Lower lobe of right lung (tissue), 2 donors: ENCODE measurements around the gene ROBO2. TPM values are rescaled to one million over a fixed set of nuclear protein-coding genes. Genes with fewer than 3 reads are reported as not detected.

ENCODE experiments used
- ATAC-seq, 2 donors: fragments of 200-7000 bp; cut with Tn5 transposase; one replicate each; pipeline ENCODE4 v1.9.1; 2020 to 2022; ENCODE audit warnings: mild to moderate bottlenecking in 2 of 2, moderate library complexity in 2 of 2
- DNase-seq: peaks from one replicate; pipeline ENCODE4 v3.0.0-alpha.2; 2020
- H3K27ac ChIP-seq: fragments of 200-600 bp; one replicate; pipeline ENCODE4 v1.8.0; 2022
- H3K27me3 ChIP-seq: fragments of 200-600 bp; one replicate; pipeline ENCODE4 v1.8.0; 2022; ENCODE audit warnings: low read depth
- H3K36me3 ChIP-seq: fragments of 200-600 bp; one replicate; pipeline ENCODE4 v1.8.0; 2022; ENCODE audit warnings: mild to moderate bottlenecking
- H3K4me1 ChIP-seq: fragments of 200-600 bp; one replicate; pipeline ENCODE4 v1.8.0; 2022
- H3K4me3 ChIP-seq: fragments of 200-600 bp; one replicate; pipeline ENCODE4 v1.8.0; 2022; ENCODE audit warnings: mild to moderate bottlenecking
- H3K9me3 ChIP-seq: fragments of 200-600 bp; one replicate; pipeline ENCODE4 v1.8.0; 2022
- CTCF ChIP-seq: fragments of 200-600 bp; IDR thresholded peaks from one replicate; pipeline ENCODE4 v1.8.0; 2022; ENCODE audit warnings: antibody characterized with exemption, mild to moderate bottlenecking
- intact Hi-C: fragments of 100-400 bp; cut with DNase I; formaldehyde crosslinking; loops from one replicate; pipeline ENCODE4 v1.11.0; 2022
- total RNA-seq: library from RNA; stranded (reverse); fragmentation: NEBNext Ultra II Directional; extraction: Animal tissue kit (Norgen Biotek cat#: 25700); gene quantifications from one replicate; pipeline ENCODE4 v1.2.1, GENCODE V29; 2021
- donor health status: DM: no; HTN: yes; CAD: no; lungs with severe emphysema.

ROBO2 gene
- total RNA-seq, 1 donor from 2014 or later = 11.8 TPM

GRCh38 chr3:77563012-77563411, 523.1 kb downstream of the ROBO2 start:
- DNase-seq (no peak), ATAC-seq (no peak)
- Histone ChIP-seq H3K4me1 (no peaks in the 10 kb centered on the region), H3K36me3 (no peaks in the 10 kb centered on the region), H3K27ac (no peak overlapping the region), H3K27me3 (no peaks in the 10 kb centered on the region), H3K9me3 (no peaks in the 10 kb centered on the region), H3K4me3 (no peak overlapping the region)
- intact Hi-C loops = no loop called here
- no peak for TF ChIP-seq CTCF

GRCh38 chr3:77566055-77566454, 526.2 kb downstream of the ROBO2 start:
- no peak for TF ChIP-seq CTCF
- H3K36me3 ChIP-seq = no peaks in the 10 kb centered on the region
- no peaks in the 10 kb centered on the region for H3K27me3 ChIP-seq

GRCh38 chr3:77571971-77572715, 532.2 kb downstream of the ROBO2 start:
- no peak overlapping the region for H3K27ac ChIP-seq
- TF ChIP-seq CTCF = no peak
- no peaks in the 10 kb centered on the region for H3K36me3 ChIP-seq
- DNase-seq (no peak), ATAC-seq (no peak)
- H3K4me1 ChIP-seq = no peaks in the 10 kb centered on the region
- no peaks in the 10 kb centered on the region for H3K27me3 ChIP-seq
- no peaks in the 10 kb centered on the region for H3K9me3 ChIP-seq
- intact Hi-C loops = no loop called here
- no peak overlapping the region for H3K4me3 ChIP-seq

More at GRCh38 chr3:77566055-77566454, 526.2 kb downstream of the ROBO2 start:
- H3K9me3 ChIP-seq = no peaks in the 10 kb centered on the region
- DNase-seq = no peak
- H3K27ac ChIP-seq = no peak overlapping the region
- ATAC-seq = no peak
- intact Hi-C loops = no loop called here
- no peak overlapping the region for H3K4me3 ChIP-seq
- no peaks in the 10 kb centered on the region for H3K4me1 ChIP-seq

- H3K9me3 ChIP-seq = no peaks in the 10 kb centered on the region
- no peaks in the 10 kb centered on the region for H3K36me3 ChIP-seq
- no peak for ATAC-seq
- DNase-seq = no peak
- H3K27ac ChIP-seq = no peak overlapping the region
- intact Hi-C loops = no loop called here
- no peaks in the 10 kb centered on the region for H3K27me3 ChIP-seq
- no peak for TF ChIP-seq CTCF
- H3K4me3 ChIP-seq = no peak overlapping the region
- no peaks in the 10 kb centered on the region for H3K4me1 ChIP-seq
Observed at GRCh38 chr3:77577264-77577663, 537.4 kb downstream of the ROBO2 start.

- H3K36me3 ChIP-seq = no peaks in the 10 kb centered on the region
- H3K4me3 ChIP-seq = no peak overlapping the region
- DNase-seq = no peak
- intact Hi-C loops = no loop called here
- no peaks in the 10 kb centered on the region for H3K27me3 ChIP-seq
- no peaks in the 10 kb centered on the region for H3K9me3 ChIP-seq
- no peak overlapping the region for H3K27ac ChIP-seq
- no peak for TF ChIP-seq CTCF
- ATAC-seq = no peak
- H3K4me1 ChIP-seq = no peaks in the 10 kb centered on the region
Observed at GRCh38 chr3:77586216-77586615, 546.3 kb downstream of the ROBO2 start.
